Measurements from ENCODE around the gene RASL12. TPM values are rescaled to one million over a fixed set of nuclear protein-coding genes. Genes with fewer than 3 reads are reported as not detected.

Gene RASL12
- total and polyA plus RNA-seq, 2 donors (not counting 1 experiment from before 2014, with no cell fraction given): 9.1 to 50.5 TPM

GRCh38 chr15:65066001-65066634 is 1.7 kb downstream of the RASL12 start:
- no peak overlapping the region for H3K9ac ChIP-seq (ENCODE audit: insufficient read depth, low read length)
- DNase-seq (ENCODE audit: low read depth in 2 of 2): peak in 1 of 2 donors; percentile 52

DNA sequence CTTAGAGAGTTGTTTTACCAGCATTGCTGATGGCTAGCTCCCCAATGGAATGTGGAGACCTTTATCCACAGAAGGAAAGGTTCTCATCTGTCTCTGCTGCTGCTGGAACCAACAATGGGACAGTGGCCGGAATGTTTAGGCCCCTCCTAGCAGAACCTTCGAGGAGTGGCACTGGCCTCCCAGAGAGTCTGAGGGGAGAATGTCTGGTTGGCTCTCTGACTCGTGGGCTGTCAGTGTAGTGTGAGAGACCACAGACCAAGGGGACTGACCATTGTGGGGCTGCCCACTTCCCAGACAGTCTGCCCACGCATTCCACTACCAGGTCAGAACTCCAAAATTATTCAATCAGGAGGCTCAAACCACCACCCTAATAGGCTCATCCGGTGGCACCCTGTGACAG is 5.1 kb downstream of the RASL12 start:
- TF ChIP-seq, protein P1, sequence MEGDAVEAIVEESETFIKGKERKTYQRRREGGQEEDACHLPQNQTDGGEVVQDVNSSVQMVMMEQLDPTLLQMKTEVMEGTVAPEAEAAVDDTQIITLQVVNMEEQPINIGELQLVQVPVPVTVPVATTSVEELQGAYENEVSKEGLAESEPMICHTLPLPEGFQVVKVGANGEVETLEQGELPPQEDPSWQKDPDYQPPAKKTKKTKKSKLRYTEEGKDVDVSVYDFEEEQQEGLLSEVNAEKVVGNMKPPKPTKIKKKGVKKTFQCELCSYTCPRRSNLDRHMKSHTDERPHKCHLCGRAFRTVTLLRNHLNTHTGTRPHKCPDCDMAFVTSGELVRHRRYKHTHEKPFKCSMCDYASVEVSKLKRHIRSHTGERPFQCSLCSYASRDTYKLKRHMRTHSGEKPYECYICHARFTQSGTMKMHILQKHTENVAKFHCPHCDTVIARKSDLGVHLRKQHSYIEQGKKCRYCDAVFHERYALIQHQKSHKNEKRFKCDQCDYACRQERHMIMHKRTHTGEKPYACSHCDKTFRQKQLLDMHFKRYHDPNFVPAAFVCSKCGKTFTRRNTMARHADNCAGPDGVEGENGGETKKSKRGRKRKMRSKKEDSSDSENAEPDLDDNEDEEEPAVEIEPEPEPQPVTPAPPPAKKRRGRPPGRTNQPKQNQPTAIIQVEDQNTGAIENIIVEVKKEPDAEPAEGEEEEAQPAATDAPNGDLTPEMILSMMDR (conservative IDR thresholded peaks at IDR 0.05 in 1 of 2, IDR thresholded peaks at IDR 0.05 in 1 of 2; ENCODE audit: low read depth in 1 of 2, low read length in 2 of 2): no peak
- TF ChIP-seq EZH2 (IDR thresholded peaks at IDR 0.05; ENCODE audit: low read length, missing control alignments): no peak
- DNase-seq (ENCODE audit: low read depth in 2 of 2): no peak

More at GRCh38 chr15:65066001-65066634, 1.7 kb downstream of the RASL12 start:
- Histone ChIP-seq H3K79me2 (ENCODE audit: control insufficient read depth, insufficient read depth, low read length) (no peaks in the 10 kb centered on the region), H2AFZ (ENCODE audit: low read length) (no peak overlapping the region), H3K4me1 (ENCODE audit: control insufficient read depth, extremely low read depth, insufficient read depth, low read length) (peaks cover 34% of the 10 kb centered on the region), H4K20me1 (ENCODE audit: control insufficient read depth, extremely low read depth, insufficient read depth, low read length) (no peaks in the 10 kb centered on the region), H3K4me2 (ENCODE audit: extremely low read depth, insufficient read depth, low read length) (peak overlapping the region; percentile 65), H3K4me3 (replicated peaks in 1 of 4; ENCODE audit: control extremely low read depth in 1 of 4, insufficient read depth in 1 of 4, low read depth in 3 of 4, low read length in 4 of 4) (peak overlapping the region; percentile 36 to 80 (median 58)), H3K36me3 (ENCODE audit: control insufficient read depth, insufficient read depth, low read length) (no peaks in the 10 kb centered on the region), H3K27me3 (ENCODE audit: control insufficient read depth, insufficient read depth, low read length) (peaks cover 9% of the 10 kb centered on the region), H3K27ac (ENCODE audit: insufficient read depth, low read length) (no peak overlapping the region), H3K9me3 (ENCODE audit: control insufficient read depth, insufficient read depth, low read depth, low read length) (no peaks in the 10 kb centered on the region)
- TF ChIP-seq, protein P1 (conservative IDR thresholded peaks at IDR 0.05 in 1 of 2, IDR thresholded peaks at IDR 0.05 in 1 of 2; ENCODE audit: low read depth in 1 of 2, low read length in 2 of 2): no peak
- TF ChIP-seq EZH2 (IDR thresholded peaks at IDR 0.05; ENCODE audit: low read length, missing control alignments): no peak

DNA sequence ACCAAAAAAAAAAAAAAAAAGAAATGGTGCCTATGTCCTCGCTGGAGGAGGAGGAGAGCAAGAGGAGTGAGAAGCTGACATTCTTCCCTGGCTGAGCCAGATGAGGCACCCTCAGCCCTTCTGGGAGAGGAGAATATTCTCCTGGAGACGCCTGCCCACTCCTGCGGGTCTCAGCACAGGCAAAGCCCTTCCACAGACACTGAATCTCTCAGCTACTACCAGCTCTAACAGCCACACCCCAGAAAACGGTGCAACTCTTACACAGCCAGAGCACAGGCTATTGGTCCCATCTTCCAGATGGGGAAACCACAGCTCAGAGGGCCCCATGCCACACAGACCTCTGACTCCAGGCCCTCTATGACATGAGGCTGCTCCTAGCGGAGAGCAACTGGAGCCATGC is 5.7 kb downstream of the RASL12 start:
- Histone ChIP-seq H3K4me1 (ENCODE audit: control insufficient read depth, extremely low read depth, insufficient read depth, low read length) (peaks cover 12% of the 10 kb centered on the region), H2AFZ (ENCODE audit: low read length) (no peak overlapping the region), H3K36me3 (ENCODE audit: control insufficient read depth, insufficient read depth, low read length) (no peaks in the 10 kb centered on the region), H3K4me3 (replicated peaks in 1 of 4; ENCODE audit: control extremely low read depth in 1 of 4, insufficient read depth in 1 of 4, low read depth in 3 of 4, low read length in 4 of 4) (no peak overlapping the region), H3K27ac (ENCODE audit: insufficient read depth, low read length) (no peak overlapping the region), H3K79me2 (ENCODE audit: control insufficient read depth, insufficient read depth, low read length) (no peaks in the 10 kb centered on the region), H3K27me3 (ENCODE audit: control insufficient read depth, insufficient read depth, low read length) (peaks cover 9% of the 10 kb centered on the region), H4K20me1 (ENCODE audit: control insufficient read depth, extremely low read depth, insufficient read depth, low read length) (no peaks in the 10 kb centered on the region), H3K4me2 (ENCODE audit: extremely low read depth, insufficient read depth, low read length) (no peak overlapping the region), H3K9me3 (ENCODE audit: control insufficient read depth, insufficient read depth, low read depth, low read length) (no peaks in the 10 kb centered on the region), H3K9ac (ENCODE audit: insufficient read depth, low read length) (no peak overlapping the region)
- no peak for TF ChIP-seq EZH2 (IDR thresholded peaks at IDR 0.05; ENCODE audit: low read length, missing control alignments)
- TF ChIP-seq, protein P1 (conservative IDR thresholded peaks at IDR 0.05 in 1 of 2, IDR thresholded peaks at IDR 0.05 in 1 of 2; ENCODE audit: low read depth in 1 of 2, low read length in 2 of 2): no peak
- no peak for DNase-seq (ENCODE audit: low read depth in 2 of 2)

More for the DNA sequence above, 5.1 kb downstream of the RASL12 start:
- H2AFZ ChIP-seq (ENCODE audit: low read length): no peak overlapping the region
- H3K27ac ChIP-seq (ENCODE audit: insufficient read depth, low read length): no peak overlapping the region
- H4K20me1 ChIP-seq (ENCODE audit: control insufficient read depth, extremely low read depth, insufficient read depth, low read length): no peaks in the 10 kb centered on the region
- peaks cover 9% of the 10 kb centered on the region for H3K4me1 ChIP-seq (ENCODE audit: control insufficient read depth, extremely low read depth, insufficient read depth, low read length)
- H3K9me3 ChIP-seq (ENCODE audit: control insufficient read depth, insufficient read depth, low read depth, low read length): no peaks in the 10 kb centered on the region
- no peaks in the 10 kb centered on the region for H3K79me2 ChIP-seq (ENCODE audit: control insufficient read depth, insufficient read depth, low read length)
- no peak overlapping the region for H3K4me3 ChIP-seq (replicated peaks in 1 of 4; ENCODE audit: control extremely low read depth in 1 of 4, insufficient read depth in 1 of 4, low read depth in 3 of 4, low read length in 4 of 4)
- no peaks in the 10 kb centered on the region for H3K36me3 ChIP-seq (ENCODE audit: control insufficient read depth, insufficient read depth, low read length)
- H3K27me3 ChIP-seq (ENCODE audit: control insufficient read depth, insufficient read depth, low read length): peaks cover 9% of the 10 kb centered on the region
- H3K9ac ChIP-seq (ENCODE audit: insufficient read depth, low read length): no peak overlapping the region
- no peak overlapping the region for H3K4me2 ChIP-seq (ENCODE audit: extremely low read depth, insufficient read depth, low read length)

Data from fibroblast of lung (primary cell).